Thyroid gland (tissue), 4 donors: ENCODE measurements around the gene CST3. TPM values are rescaled to one million over a fixed set of nuclear protein-coding genes. Genes with fewer than 3 reads are reported as not detected.
A peak's percentile ranks its signal among the peaks of the same experiment; 100 is the strongest.
"Not testable (repeated sequence)": the region's sequence is repeated elsewhere in the genome, so short reads cannot be mapped to it uniquely, and the experiment has no call there.

Experiments
- DNase-seq, 2 donors: peaks; one replicate each; pipeline ENCODE4 v3.0.0-alpha.2; 2019
- H3K27ac ChIP-seq, 3 donors: fragments of 200-600 bp; sonication (generic); 1 replicate in 2 of 3; 2 replicates in 1 of 3; pipeline ENCODE4 v1.5.1; 2016 to 2019; ENCODE audit warnings: mild to moderate bottlenecking in 1 of 3, moderate library complexity in 1 of 3
- H3K27me3 ChIP-seq: fragments of 200-600 bp; sonication (generic); one replicate; pipeline ENCODE4 v1.5.1; 2019
- H3K36me3 ChIP-seq, 2 donors: fragments of 200-600 bp; sonication (generic); one replicate each; pipeline ENCODE4 v1.5.1; 2016 to 2019
- H3K4me1 ChIP-seq, 2 donors: fragments of 200-600 bp; sonication (generic); one replicate each; pipeline ENCODE4 v1.5.1; 2017 to 2019
- H3K4me3 ChIP-seq, 3 donors: fragments of 200-600 bp; sonication (generic); replicated peaks in 1 of 3; 1 replicate in 2 of 3; 2 replicates in 1 of 3; pipeline ENCODE4 v1.5.1; 2016; ENCODE audit warnings: mild to moderate bottlenecking in 1 of 3
- H3K9me3 ChIP-seq: fragments of 200-600 bp; sonication (generic); one replicate; pipeline ENCODE4 v1.5.1; 2017
- CTCF ChIP-seq, 6 experiments: fragments of 200-600 bp in 3 of 6; fragments of 450-650 bp in 3 of 6; sonication (generic) in 3 of 6; IDR thresholded peaks; one replicate each; pipeline ENCODE4 v1.5.1; 2016 to 2019; ENCODE audit warnings: antibody characterized with exemption in 6 of 6, mild to moderate bottlenecking in 2 of 6, inconsistent platforms in 1 of 6, moderate library complexity in 1 of 6
- POLR2A ChIP-seq, 2 donors: fragments of 450-650 bp; IDR thresholded peaks; one replicate each; pipeline ENCODE4 v1.6.1; 2017; ENCODE audit warnings: antibody characterized with exemption in 2 of 2, mild to moderate bottlenecking in 2 of 2, moderate library complexity in 1 of 2
- WGBS, 2 donors: methylation state at CpG; one replicate each; pipeline ENCODE4 v1.1.5; 2017; 5-methylcytosine and 5-hydroxymethylcytosine counted together
- intact Hi-C: fragments of 100-400 bp; cut with DNase I; formaldehyde crosslinking; loops from one replicate; pipeline ENCODE4 v1.15.1; 2023
- total RNA-seq, 4 donors: library from RNA; depleted of rRNA; stranded (reverse); fragments of >200 nt; gene quantifications; one replicate each; pipeline ENCODE4 v1.2.3, GENCODE V29; 2016

The CST3 gene
- total RNA-seq, 4 donors from 2014 or later = 638 to 1,425 (median 898) TPM

- intact Hi-C loops = no loop called here
- Histone ChIP-seq H3K4me1 (no peaks in the 10 kb centered on the region), H3K36me3 (no peaks in the 10 kb centered on the region), H3K27me3 (no peaks in the 10 kb centered on the region), H3K4me3 (no peak overlapping the region), H3K9me3 (no peaks in the 10 kb centered on the region), H3K27ac (no peak overlapping the region)
- TF ChIP-seq POLR2A (IDR thresholded peaks at IDR 0.05) (no peak), CTCF (IDR thresholded peaks at IDR 0.05) (no peak)
- no peak for DNase-seq
- WGBS, 2 donors = 87 to 93% methylated on average over 5 to 9 of the region's 9 CpGs
Measured at GRCh38 chr20:23662276-23662870, 24.6 kb upstream of the CST3 start.

- no peak for TF ChIP-seq POLR2A (IDR thresholded peaks at IDR 0.05)
- no peak for TF ChIP-seq CTCF (IDR thresholded peaks at IDR 0.05)
- 87 to 93% methylated on average over 6 of the region's 6 CpGs for WGBS, 2 donors
- H3K27me3 ChIP-seq = no peaks in the 10 kb centered on the region
- H3K36me3 ChIP-seq = no peaks in the 10 kb centered on the region
- H3K9me3 ChIP-seq = no peaks in the 10 kb centered on the region
- intact Hi-C loops = no loop called here
- DNase-seq = no peak
- peaks cover 0 to 4% of the 10 kb centered on the region in 2 donors for H3K4me1 ChIP-seq
- H3K27ac ChIP-seq = no peak overlapping the region
- H3K4me3 ChIP-seq = no peak overlapping the region
Measured at GRCh38 chr20:23661002-23661429, 23.3 kb upstream of the CST3 start.

- H3K27me3 ChIP-seq = no peaks in the 10 kb centered on the region
- intact Hi-C loops = no loop called here
- no peaks in the 10 kb centered on the region for H3K9me3 ChIP-seq
- peak overlapping the region in 1 of 3 donors; percentile 55 for H3K27ac ChIP-seq
- no peaks in the 10 kb centered on the region for H3K36me3 ChIP-seq
- WGBS, 2 donors = 59 to 69% methylated on average over 8 of the region's 8 CpGs
- H3K4me1 ChIP-seq = peaks cover 0 to 9% of the 10 kb centered on the region in 2 donors
- TF ChIP-seq POLR2A (IDR thresholded peaks at IDR 0.05) = no peak
- no peak for TF ChIP-seq CTCF (IDR thresholded peaks at IDR 0.05)
- H3K4me3 ChIP-seq = no peak overlapping the region
- no peak for DNase-seq
Measured at GRCh38 chr20:23659989-23660837, 22.5 kb upstream of the CST3 start.

DNA sequence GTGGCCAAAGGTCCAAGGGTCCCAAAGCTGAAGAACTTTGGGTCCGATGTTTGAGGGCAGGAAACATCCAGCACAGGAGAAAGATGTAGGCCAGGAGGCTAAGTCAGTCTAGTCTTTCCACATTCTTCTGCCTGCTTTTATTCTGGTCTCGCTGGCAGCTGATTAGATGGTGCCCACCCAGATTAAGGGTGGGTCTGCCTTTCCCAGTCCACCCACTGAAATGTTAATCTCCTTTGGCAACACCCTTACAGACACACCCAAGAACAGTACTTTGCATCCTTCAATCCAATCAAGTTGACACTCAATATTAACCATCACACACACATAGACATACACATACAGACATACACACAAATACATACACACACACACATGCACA lies 21.8 kb upstream of the CST3 start:
- H3K9me3 ChIP-seq, H3K4me1 ChIP-seq, H3K27me3 ChIP-seq, DNase-seq, intact Hi-C loops, H3K4me3 ChIP-seq, H3K27ac ChIP-seq, H3K36me3 ChIP-seq: not testable (repeated sequence)
- WGBS, 2 donors = 93 to 96% methylated on average over 2 of the region's 2 CpGs

GRCh38 chr20:23658989-23659609 lies 21.3 kb upstream of the CST3 start:
- no peaks in the 10 kb centered on the region for H3K9me3 ChIP-seq
- DNase-seq = no peak
- H3K4me3 ChIP-seq = no peak overlapping the region
- no peaks in the 10 kb centered on the region for H3K27me3 ChIP-seq
- H3K27ac ChIP-seq = no peak overlapping the region
- no peaks in the 10 kb centered on the region for H3K36me3 ChIP-seq
- 89 to 92% methylated on average over 8 of the region's 8 CpGs for WGBS, 2 donors
- peaks cover 0 to 9% of the 10 kb centered on the region in 2 donors for H3K4me1 ChIP-seq
- intact Hi-C loops = no loop called here
- TF ChIP-seq CTCF (IDR thresholded peaks at IDR 0.05) (no peak), POLR2A (IDR thresholded peaks at IDR 0.05) (no peak)
